M059J (cell line): ENCODE data around the gene NEK6. TPM values are rescaled to one million over a fixed set of nuclear protein-coding genes. Genes with fewer than 3 reads are reported as not detected.

ENCODE experiments used
- DNase-seq: peaks from one replicate; pipeline ENCODE4 v3.0.0-alpha.2; 2012; ENCODE audit warnings: low read depth
- total RNA-seq: library from RNA; depleted of rRNA; stranded (reverse); fragments of >200 nt; shearing (Covaris generic); gene quantifications from 2 replicates; pipeline ENCODE4 v1.2.3, GENCODE V29; 2014

The NEK6 gene
- total RNA-seq, 1 experiment from 2014 or later: 88.5 TPM

DNA sequence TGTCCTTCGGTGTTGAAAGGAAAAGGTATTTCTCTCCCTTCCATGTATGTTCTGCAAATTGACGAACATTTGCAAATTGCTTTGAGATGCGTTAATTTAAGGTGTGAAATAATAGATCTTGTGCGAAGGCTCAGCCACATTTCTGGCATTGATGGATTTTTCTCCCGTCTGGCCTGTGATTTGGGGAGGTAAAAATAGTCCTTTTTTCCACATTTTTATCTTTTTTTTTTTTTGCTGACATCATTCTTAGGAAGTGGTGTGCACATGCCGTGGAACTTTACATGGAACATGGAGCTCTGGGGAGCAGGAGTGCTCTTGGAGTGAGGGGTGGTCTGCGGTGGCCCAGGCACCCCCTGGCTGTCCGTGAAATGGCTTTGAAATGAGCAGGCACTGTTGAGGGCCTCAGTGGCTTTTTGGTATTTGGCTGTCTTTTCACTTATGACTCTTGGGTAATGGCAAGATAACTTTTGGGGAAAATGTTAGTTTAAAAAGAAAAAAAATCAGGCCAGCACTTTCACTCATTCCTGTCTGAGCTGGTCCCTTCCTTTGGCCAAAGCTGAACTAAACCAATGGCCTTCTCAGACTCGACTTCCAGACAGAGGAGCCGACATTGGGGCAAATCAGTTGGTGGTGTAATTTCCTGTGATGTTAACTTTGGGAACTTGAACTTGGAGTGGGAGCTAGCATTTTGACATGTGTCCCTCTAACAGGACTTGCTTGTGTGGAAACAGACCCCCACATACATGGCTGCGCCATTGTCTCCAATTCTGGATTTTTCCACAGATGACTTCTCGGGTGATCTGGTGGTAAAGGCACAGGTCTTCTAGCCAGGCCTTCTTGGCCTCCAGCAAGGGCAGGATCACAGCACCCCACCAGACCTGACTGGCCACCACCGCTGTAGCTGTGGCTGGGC is 4.2 kb downstream of the NEK6 start:
- DNase-seq: no peak

DNA sequence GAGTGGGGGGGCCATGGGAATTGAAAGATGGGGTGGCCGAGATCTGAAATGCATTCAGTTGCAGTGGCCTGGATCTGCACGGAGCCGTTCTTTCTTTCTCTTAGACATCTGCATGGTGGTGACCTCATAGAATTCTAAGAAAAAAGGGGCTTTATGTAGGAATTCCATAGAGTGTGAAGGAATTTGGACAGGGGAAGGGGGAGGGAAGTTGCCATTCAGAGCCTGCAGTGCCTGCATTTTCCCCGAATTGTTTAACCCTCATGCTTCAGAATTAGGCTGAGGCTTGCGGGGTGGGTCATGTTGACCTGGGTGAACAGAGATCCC is 4.9 kb downstream of the NEK6 start:
- no peak for DNase-seq

DNA sequence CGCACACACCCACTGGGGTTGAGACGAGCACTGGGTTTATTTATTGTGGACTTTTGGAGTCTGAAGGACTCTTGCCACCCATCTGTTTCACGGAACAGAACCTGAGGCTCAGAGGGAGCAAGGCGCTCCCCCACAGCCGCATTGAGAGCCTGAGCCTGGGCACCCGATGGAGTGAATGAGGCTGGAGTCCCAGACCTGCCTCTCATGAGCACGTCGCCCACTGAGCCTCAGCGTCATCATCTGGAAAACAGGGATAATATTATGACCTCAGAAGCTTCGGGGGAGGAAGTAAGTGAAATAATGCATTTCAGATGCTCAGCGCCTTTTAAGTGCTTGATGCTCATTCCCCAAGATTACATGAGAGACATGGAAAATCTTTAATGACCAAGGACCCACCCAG is 5.5 kb downstream of the NEK6 start:
- no peak for DNase-seq

DNA sequence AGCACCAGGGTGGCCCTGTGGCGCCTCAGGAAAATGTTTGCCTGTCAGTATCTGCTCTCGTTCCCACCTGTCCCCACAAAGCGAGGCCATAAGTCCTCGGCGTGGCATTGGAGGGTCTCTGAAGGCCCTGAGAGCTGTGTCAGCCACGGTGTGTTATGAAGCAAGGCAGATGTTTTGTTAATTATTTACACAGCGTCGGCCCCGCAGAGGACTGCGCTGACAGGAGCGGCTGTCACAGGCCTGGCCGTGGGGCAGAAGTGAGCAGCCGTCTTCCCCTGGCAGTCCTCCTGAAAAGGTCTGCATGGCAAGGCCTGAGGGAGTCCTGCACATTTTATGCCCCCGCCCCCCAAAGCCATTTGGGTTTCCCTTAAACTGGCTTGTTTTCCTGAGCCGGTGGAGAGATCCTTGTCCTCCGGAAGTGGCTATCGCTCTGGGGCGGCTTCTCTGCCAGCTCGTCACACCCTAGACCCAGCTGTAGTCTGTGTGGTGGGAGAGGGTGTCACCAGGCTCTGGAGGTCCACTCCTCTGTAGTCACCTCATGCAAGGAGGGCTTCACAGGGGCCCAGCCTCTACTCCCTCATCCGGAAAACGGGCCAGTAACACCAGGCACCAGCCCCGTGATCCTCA is 6.2 kb downstream of the NEK6 start:
- DNase-seq: peak; percentile 24

DNA sequence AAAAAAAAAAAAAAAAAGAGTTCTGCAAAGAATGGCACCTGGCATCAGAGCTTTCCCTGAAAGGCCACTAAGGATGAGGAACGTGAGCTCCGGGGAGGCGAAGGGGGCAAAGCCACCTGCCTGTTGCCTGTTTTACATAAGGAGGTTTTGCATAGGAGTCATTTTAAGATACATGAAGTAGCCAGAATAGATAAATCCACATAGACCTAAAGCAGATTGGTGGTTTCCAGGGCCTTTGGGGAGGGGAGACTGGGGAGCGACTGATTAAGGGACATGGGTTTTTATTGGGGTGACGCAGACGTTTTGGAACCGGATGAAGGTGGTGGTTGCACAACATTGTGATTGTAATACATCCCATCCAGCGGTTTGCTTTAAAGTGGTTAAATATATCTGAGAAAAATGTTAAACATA is 7.1 kb downstream of the NEK6 start:
- peak; percentile 94 for DNase-seq

DNA sequence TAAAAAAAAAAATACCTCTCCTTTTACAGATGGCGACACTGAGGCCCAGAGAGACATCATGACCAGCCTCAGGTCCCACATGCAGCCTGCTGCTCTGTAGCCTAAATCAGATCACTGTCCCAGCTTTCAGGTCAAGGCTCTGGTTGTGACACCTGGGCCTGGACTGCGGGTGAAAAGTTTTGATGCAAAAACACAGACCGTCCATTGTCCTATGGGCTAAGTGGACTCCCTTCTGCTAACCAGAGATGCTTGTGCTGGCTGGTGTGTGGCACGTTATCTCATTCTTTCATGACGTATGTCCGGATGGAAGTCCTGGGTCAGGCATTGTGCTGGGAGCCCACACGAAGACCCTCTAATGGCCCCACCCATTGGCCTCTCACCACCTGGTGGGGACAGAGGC is 7.8 kb downstream of the NEK6 start:
- DNase-seq: no peak

DNA sequence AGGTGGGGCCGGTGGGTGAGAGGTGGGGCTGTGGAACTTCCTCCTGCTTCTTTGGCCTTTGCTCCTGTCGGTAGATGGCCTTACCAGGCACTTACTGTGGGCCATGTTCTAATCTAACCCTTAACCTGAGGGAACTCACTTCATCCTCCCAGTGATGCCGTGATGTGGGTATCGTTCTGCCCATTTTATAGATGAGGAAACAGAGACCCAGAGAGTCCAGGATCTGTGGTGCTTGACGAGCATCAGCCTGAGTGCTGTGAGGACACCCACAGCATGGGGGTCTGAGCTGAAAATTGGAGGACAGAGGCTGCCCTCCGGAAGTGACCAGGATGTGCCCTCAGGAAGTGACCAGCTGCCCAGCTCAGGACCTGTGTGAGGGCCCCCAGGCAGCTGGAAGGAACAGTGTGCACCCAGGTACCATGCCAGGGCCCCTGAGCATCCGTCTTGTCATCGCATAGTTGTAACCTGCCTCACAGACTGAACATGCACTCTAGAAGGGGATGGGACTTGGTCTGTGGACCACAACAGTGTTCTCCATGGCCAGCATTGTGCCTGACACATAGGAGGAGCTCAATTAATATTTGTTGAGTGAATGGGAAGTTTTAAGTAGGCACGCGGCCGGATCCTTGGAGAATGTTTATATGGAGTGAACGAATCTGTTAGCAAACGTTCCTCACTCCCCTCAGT is 8.5 kb downstream of the NEK6 start:
- DNase-seq: peak; percentile 82

DNA sequence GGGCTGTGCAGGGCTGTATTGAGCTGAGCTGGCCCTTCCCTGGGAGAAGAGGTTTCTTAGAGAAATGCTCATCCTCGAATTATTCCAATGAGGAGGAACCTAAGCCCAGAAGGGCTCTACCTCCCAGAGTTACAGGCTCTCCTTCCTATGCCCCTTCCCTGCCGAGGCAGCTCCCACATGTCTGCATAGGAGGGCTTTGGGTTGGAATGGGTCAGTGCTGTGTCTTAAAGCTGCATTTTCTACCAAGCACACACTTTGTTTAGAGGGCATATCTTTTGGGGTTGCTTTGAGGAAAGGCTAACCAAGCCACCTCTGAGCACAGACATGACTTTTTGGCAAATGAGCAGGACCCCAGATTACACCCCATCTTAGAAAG is 9.1 kb downstream of the NEK6 start:
- DNase-seq: no peak

DNA sequence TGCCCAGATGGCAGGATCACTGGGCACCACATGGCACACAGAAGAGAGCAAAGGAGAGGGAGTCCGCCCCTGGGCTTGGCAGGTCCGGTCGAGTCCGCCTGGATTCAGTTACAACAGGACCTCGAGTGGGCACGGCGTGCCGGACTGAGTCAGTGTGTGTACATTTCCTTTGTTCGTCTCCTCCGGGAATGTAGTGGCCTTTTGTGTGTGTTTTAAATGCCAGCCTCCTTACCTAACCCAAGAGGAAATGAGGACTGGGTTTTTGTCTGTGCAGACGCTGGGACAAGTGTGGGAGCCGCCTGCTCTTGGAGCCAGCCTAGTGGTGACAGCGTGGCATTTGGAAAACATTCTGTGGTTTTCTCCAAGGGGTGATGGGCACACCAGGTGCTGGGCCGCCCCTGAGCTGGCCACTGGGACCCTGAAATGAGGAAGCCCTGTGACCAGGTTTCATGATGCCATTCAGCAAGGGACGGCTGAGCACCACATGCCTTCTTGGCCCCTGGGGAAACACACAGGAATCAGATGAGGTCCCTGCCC is 9.6 kb downstream of the NEK6 start:
- peak; percentile 97 for DNase-seq

DNA sequence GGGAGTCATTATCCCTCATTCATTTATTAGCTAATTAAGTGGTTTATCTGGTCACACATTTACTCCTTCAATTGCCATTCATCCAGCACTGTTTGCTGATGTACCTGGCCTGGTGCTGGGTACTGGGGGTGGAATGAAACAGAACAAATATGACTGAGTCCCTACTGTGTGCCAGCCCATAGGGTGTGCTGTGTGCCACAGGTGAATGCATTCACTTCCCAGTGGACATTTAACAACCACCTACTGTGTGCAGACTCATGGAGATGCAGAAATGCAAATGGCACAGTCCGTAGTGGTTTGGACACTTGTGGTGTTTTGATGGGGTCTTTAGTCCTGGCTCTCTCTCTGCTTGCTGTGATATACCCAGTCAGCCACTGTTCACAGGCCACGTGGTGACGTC is 10.5 kb downstream of the NEK6 start:
- DNase-seq: no peak

DNA sequence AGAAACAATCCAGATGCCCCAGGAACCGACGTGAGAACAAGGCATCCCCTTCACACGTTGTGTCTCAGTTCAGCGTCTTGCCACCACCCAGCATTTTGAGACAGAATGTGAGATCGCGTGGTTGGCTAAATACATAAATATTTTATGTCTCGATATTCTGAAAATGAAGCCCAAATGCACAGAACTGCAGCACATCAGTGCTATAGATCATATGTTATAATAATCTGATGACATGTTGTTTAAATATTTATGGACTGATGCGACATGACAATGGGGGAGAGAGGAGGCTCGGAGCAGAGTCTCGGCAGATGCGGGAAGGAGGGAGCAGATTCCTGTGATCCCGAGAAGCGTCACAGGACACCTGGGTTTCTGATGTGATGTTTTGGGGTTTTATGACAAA is 10.9 kb downstream of the NEK6 start:
- no peak for DNase-seq

DNA sequence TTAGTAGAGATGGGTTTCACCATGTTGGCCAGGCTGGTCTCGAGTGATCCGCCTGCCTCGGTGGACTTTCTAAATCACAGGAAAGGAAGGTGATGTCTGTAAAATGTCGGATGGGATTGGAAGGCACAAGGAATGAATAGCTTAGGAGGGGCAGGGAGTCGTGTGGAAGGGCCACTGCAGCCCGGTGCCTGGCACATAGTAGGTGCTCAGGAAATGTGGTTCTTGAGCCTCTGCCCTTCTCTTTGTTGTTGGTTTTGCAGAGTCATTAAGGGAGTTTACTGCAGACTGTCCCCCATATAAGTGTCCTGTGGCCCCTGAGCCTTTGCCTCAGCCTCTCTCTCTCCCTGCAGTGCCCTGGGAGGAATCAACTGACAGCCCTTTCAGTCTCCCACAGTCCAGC is 11.8 kb downstream of the NEK6 start:
- no peak for DNase-seq

DNA sequence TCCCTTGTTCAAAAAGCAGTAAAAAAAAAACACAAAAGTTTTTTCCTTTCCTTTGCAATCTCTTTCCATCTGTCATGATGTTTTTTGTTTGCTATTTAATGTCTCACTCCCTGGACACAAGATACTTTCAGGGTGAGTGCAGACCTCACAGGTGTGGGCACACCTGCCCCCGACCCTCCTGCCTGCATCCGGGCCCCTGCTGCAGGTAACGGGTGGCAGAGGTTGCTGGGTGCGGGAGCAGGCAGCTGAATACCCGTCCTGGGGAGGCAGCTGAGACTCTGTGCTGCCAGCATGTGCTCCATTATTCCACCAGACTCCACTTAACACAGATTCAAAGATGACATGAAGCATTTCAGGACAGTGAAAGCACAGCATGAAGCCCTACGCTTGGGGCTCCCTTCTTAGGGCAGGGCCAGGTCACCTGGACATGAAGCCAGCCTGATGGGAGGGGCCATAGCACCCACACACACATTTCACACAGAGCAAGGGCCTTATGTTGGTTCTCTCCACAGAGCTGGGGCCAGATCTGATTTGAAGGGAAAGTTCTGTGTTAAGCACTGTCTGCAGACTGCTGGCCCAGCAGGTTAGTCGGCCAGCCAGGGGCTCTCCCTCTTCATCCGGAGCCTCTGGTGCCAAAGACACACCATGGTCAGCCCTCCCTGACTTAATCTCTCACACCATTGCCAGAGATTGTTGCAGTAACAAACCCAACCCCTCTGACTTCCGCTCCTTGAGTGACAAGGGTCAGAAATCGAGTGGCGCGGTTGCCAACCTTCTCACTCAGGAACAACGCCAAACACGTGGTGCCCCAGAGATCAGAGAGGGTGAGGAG is 13.0 kb downstream of the NEK6 start:
- DNase-seq: no peak

DNA sequence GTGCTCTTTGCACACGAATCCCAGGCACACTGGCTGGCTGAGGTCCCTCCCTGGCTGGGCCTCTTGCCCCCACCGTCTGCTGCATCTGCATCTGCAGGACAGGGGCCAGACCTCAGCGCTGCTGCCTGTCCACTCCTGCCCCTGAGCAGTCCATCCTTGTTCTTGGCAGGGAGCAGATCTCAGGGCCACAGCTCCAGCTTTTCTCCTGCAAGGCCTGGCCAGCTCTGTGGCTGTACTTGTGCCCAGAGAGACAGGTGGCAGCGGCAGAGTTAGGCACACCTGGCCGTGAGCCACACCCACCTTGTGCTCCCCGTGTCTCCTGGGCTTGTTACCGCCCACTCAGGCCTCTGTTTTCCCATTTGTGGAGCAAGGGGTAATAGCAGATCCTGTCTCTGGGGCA is 13.9 kb downstream of the NEK6 start:
- no peak for DNase-seq

DNA sequence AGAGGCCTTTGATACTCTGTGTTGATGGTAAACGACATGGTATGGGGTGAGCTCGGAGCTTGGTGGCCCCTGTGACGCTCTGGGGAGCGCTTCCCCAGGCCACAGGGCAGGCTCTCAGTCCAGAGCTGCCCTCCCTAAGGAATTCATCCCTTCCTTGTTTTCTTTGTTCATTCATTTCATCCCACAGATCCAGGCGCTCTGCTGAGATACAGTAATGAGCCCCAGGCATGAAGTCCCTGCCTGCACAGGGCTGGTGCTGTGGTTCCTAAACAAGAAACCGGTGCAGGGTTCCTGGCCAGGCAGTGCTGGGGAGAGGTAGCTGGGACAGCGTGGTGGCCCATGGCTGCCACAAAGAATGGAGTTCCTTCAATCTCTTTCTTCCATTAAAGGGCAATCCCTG is 14.4 kb downstream of the NEK6 start:
- no peak for DNase-seq

DNA sequence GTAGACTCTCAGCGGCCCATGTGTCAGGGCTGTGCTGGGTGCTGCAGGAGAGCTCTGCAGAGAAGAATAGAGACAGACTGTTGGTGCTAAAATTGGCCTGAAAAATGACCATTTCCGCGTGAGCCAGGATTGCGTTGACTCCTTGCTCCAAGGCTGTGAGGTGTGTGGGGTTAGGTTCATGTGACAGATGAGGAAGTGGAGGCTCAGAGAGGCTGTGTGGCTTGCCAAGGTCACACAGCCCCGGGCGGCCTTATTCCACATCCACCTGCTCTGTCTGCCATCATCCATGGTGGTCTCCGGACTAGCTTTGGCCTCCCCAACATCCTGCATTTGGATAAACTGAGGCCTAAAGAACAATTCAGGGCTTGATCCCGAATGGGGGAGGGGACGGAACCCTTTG is 15.2 kb downstream of the NEK6 start:
- DNase-seq: no peak

DNA sequence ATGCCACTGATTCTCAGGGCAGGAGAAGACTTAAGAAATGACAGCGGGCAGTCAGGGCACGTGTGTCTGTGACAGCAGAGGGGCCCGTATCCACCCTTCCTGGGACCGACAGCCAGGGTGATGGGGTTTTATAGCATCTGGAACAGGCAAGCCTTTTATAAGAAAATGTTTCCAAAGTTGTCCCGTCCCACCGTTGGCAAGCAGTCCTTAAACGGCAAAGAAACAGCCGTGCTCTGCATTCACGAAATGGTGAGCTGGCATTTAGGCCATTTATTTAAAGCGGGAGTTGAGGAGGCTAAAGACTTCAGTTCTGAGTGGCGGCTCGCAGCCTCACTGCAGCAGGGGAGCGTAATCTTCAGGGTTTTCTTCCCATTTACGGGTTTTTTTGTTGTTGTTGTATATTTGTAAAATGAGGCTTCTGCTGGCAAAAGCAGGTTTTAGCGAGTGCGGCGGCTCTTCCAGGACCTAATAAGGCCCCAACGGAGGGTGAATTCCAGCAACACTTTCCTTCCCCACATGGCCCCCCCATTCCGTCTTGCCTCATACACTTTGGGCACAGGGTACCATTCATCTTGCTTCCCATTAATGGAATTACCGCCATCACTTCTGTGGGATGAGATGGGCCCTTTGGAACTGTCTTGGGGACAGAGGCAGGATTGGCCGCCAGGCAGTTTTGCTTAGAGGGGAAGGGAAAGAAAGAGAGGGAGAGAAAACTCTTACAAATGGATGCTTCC is 15.8 kb downstream of the NEK6 start:
- no peak for DNase-seq

DNA sequence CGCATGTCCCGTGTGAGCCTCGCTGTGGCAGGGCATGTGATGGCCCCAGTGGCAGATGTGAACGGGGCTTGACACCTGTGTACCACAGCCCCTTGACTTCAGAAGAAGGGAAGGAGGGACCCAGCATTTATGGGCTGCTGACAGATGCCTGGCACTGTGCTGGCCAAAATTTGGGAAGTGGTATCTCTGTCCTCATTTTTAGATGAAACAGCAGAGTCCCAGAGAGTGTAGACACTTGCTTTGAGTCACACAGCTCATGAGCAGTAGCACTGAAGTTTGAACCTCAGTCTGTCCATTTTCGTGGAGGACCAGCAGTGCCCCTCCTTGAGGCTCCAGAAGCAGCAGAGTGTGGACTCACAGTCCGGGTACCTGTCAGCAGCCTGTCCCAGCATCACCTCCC is 16.5 kb downstream of the NEK6 start:
- DNase-seq: no peak

DNA sequence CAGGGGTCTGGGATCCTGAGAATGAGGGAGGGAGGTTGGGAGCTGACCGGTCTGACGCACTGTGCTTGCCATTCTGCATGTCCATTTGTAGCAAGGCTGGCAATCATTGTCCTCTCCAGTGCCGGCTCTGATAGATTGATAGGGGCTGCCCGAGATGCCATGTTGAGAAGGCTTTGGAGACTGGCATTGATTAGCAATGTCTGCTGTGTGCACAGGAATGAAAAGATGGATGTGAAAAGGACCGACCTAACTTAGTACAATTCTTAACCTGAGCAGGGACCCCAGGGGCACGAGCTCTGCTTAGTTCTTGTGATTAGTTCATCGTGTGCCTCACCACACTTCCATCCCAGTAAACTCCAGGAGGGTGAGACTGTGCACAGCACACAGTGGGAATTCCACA is 17.0 kb downstream of the NEK6 start:
- DNase-seq: no peak

DNA sequence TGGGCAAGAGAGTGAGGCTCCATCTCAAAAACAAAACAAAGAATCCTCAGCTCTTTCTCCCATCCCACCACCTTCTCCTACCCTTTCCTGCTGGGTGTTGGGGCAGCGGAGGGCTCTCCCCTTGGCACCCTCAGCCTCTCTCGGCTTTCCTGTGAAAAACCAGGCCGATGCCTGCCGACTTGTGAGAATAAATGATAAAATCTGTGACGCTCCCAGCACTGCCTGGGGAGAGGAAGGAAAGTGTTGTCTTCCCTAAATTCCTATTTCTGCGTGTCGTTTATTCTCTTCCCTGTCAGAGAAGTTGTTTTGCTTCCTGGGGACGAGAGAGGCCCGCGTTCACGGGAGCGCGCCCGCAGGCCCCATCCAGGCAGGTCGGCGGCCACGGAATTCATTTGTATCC is 19.7 kb downstream of the NEK6 start:
- DNase-seq: no peak

DNA sequence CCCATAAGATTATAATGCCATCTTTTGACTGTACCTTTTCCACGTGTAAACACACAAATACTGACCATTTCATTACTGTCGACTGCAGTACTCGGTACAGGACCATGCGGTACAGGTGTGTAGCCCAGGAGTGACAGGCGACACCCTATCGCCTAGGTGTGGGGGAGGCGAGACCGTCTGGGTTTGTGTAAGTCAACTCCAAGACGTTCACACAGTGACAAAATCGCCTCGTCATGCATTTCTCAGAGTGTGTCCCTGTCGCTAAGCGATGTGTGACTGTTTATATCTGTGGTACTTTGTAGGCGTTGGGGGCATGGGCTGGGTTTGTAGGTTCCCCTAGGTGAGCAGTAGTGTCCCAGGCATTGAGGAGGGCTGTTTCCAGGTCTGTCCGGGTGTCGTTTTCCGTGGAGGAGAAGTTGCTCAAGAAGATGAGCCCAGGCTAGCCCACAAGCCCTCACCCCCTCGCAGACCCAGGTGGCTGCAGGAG is 20.3 kb downstream of the NEK6 start:
- peak; percentile 69 for DNase-seq
